Thyroid gland (tissue), 4 donors: Measurements from ENCODE around the gene COL5A2.

ENCODE experiments used
- POLR2A ChIP-seq, 2 donors: fragments of 450-650 bp; IDR thresholded peaks; one replicate each; pipeline ENCODE4 v1.6.1; 2017; ENCODE audit warnings: antibody characterized with exemption in 2 of 2, mild to moderate bottlenecking in 2 of 2, moderate library complexity in 1 of 2
- TF ChIP-seq, protein P1 (sequence below), 6 experiments: fragments of 200-600 bp in 3 of 6; fragments of 450-650 bp in 3 of 6; sonication (generic) in 3 of 6; IDR thresholded peaks; one replicate each; pipeline ENCODE4 v1.5.1; 2016 to 2019; ENCODE audit warnings: antibody characterized with exemption in 6 of 6, mild to moderate bottlenecking in 2 of 6, inconsistent platforms in 1 of 6, moderate library complexity in 1 of 6

DNA sequence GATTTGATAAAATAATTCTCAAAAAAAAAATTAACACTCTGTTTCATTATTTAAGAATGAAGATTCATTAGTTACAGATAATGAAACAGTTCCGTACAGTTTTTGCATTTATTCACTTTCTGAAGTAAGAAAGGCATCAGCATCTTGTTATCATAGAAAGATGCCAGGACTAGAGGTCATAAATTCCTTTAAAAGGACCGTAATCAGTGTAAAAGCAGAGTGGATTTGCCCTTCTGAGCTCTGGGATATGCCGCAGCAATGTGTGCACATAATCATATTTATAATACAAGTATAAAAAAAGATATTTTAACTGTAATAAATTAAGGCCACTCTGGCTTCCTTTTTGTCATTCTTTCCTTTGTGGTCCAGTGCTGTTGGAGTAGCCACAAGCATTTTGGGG, 37.5 kb upstream of the COL5A2 start:
- TF ChIP-seq, protein P1, sequence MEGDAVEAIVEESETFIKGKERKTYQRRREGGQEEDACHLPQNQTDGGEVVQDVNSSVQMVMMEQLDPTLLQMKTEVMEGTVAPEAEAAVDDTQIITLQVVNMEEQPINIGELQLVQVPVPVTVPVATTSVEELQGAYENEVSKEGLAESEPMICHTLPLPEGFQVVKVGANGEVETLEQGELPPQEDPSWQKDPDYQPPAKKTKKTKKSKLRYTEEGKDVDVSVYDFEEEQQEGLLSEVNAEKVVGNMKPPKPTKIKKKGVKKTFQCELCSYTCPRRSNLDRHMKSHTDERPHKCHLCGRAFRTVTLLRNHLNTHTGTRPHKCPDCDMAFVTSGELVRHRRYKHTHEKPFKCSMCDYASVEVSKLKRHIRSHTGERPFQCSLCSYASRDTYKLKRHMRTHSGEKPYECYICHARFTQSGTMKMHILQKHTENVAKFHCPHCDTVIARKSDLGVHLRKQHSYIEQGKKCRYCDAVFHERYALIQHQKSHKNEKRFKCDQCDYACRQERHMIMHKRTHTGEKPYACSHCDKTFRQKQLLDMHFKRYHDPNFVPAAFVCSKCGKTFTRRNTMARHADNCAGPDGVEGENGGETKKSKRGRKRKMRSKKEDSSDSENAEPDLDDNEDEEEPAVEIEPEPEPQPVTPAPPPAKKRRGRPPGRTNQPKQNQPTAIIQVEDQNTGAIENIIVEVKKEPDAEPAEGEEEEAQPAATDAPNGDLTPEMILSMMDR (IDR thresholded peaks at IDR 0.05), result no peak
- TF ChIP-seq POLR2A (IDR thresholded peaks at IDR 0.05), result no peak
